Measurements from ENCODE around the gene ZFPL1.

Gene ZFPL1

GRCh38 chr11:65095974-65096806 is 12.2 kb downstream of the ZFPL1 start, which contains the start of gene VPS51:
Gene VPS51 (plus strand): TSS chr11:65096214. CDS start chr11:65096251, 37 bp downstream.
- TF ChIP-seq PPARA (CRISPR knock-in tag; IDR thresholded peaks at IDR 0.05; ENCODE audit: borderline replicate concordance) (no peak), RARB (CRISPR knock-in tag; IDR thresholded peaks at IDR 0.05) (peak; percentile 81; the same call in 1 of the 2 replicates), GLIS3 (CRISPR knock-in tag; IDR thresholded peaks at IDR 0.05) (0 out of 2 replicates have a peak, but pooled peaks have one; percentile 24), CSDC2 (CRISPR knock-in tag; IDR thresholded peaks at IDR 0.05) (peak; percentile 74; the same call in 1 of the 2 replicates), ZFP3 (CRISPR knock-in tag; IDR thresholded peaks at IDR 0.05) (peak; percentile 57), SNAI2 (CRISPR knock-in tag; IDR thresholded peaks at IDR 0.05) (no peak)
- TF ChIP-seq, protein P1, sequence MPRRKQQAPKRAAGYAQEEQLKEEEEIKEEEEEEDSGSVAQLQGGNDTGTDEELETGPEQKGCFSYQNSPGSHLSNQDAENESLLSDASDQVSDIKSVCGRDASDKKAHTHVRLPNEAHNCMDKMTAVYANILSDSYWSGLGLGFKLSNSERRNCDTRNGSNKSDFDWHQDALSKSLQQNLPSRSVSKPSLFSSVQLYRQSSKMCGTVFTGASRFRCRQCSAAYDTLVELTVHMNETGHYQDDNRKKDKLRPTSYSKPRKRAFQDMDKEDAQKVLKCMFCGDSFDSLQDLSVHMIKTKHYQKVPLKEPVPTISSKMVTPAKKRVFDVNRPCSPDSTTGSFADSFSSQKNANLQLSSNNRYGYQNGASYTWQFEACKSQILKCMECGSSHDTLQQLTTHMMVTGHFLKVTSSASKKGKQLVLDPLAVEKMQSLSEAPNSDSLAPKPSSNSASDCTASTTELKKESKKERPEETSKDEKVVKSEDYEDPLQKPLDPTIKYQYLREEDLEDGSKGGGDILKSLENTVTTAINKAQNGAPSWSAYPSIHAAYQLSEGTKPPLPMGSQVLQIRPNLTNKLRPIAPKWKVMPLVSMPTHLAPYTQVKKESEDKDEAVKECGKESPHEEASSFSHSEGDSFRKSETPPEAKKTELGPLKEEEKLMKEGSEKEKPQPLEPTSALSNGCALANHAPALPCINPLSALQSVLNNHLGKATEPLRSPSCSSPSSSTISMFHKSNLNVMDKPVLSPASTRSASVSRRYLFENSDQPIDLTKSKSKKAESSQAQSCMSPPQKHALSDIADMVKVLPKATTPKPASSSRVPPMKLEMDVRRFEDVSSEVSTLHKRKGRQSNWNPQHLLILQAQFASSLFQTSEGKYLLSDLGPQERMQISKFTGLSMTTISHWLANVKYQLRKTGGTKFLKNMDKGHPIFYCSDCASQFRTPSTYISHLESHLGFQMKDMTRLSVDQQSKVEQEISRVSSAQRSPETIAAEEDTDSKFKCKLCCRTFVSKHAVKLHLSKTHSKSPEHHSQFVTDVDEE (CRISPR knock-in tag; IDR thresholded peaks at IDR 0.05), result peak; percentile 80
- ATAC-seq, result peak; percentile 99

GRCh38 chr11:65096926-65097325 is 12.9 kb downstream of the ZFPL1 start:
- TF ChIP-seq OSR1 (CRISPR knock-in tag; IDR thresholded peaks at IDR 0.05) (no peak), BACH2 (CRISPR knock-in tag; IDR thresholded peaks at IDR 0.05; ENCODE audit: borderline replicate concordance) (no peak), TOX (CRISPR knock-in tag; IDR thresholded peaks at IDR 0.05; ENCODE audit: borderline replicate concordance) (no peak), PPARA (CRISPR knock-in tag; IDR thresholded peaks at IDR 0.05; ENCODE audit: borderline replicate concordance) (no peak), POU6F1 (CRISPR knock-in tag; IDR thresholded peaks at IDR 0.05; ENCODE audit: borderline replicate concordance, low read depth) (no peak), ZNF70 (CRISPR knock-in tag; IDR thresholded peaks at IDR 0.05) (no peak), ARNTL (CRISPR knock-in tag; IDR thresholded peaks at IDR 0.05; ENCODE audit: borderline replicate concordance, low read depth) (no peak)
- TF ChIP-seq, protein P1 (CRISPR knock-in tag; IDR thresholded peaks at IDR 0.05), result no peak
- peak; percentile 5; the same call in 2 of the 3 replicates for ATAC-seq

DNA sequence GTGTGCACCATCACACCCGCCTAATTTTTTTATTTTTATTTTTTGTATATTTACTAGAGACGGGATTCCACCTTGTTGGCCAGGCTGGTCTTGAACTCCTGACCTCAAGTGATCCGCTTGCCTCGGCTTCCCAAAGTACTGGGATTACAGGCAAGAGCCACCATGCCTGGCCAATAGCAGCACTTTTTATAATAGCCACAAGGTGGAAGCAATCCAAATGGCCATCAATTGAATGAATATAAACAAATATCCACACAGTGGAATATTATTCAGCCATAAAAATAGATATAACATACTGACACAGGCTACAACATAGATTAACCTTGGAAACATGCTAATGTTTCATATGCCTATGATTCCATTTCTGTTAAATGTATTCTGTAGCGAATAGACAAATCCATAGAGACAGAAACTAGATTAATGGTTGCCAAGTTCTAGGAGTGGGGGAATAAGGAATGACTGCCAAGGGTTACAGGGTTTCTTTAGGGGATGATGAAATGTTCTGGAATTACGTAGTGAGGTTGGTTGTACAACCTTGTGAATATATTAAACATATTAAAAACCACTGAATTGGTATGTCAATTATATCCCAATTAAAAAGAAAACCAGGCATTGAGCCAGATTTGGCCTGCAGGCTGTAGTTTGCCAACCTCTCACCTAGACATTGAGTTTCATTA is 16.8 kb downstream of the ZFPL1 start:
- ATAC-seq, result no peak
- TF ChIP-seq OSR1 (CRISPR knock-in tag; IDR thresholded peaks at IDR 0.05), result no peak
- no peak for TF ChIP-seq SNAI2 (CRISPR knock-in tag; IDR thresholded peaks at IDR 0.05)
- TF ChIP-seq RARB (CRISPR knock-in tag; IDR thresholded peaks at IDR 0.05), result no peak
- TF ChIP-seq PATZ1 (CRISPR knock-in tag; IDR thresholded peaks at IDR 0.05; ENCODE audit: borderline replicate concordance), result no peak
- no peak for TF ChIP-seq ZNF70 (CRISPR knock-in tag; IDR thresholded peaks at IDR 0.05)
- no peak for TF ChIP-seq ZFP3 (CRISPR knock-in tag; IDR thresholded peaks at IDR 0.05)
- no peak for TF ChIP-seq ZFP30 (CRISPR knock-in tag; IDR thresholded peaks at IDR 0.05)
- TF ChIP-seq ZNF565 (CRISPR knock-in tag; conservative IDR thresholded peaks at IDR 0.05; ENCODE audit: low read depth), result no peak
- no peak for TF ChIP-seq ARNTL (CRISPR knock-in tag; IDR thresholded peaks at IDR 0.05; ENCODE audit: borderline replicate concordance, low read depth)
- no peak for TF ChIP-seq TCF4 (CRISPR knock-in tag; IDR thresholded peaks at IDR 0.05; ENCODE audit: borderline replicate concordance)
